ENCODE measurements around the gene LRP10.
"Not testable (repeated sequence)": the region's sequence is repeated elsewhere in the genome, so short reads cannot be mapped to it uniquely, and the experiment has no call there.

Gene LRP10

GRCh38 chr14:22871224-22872032 is at the start of gene LRP10:
TSS of gene LRP10 (plus strand) at chr14:22871740. CDS start at chr14:22872304, 564 bp downstream.
- peak; percentile 90 for DNase-seq (ENCODE audit: extremely low read depth, insufficient read length)
- TF ChIP-seq CTCF (IDR thresholded peaks at IDR 0.05; ENCODE audit: insufficient read depth, low read length, poor library complexity, severe bottlenecking) = no peak
- H3K27me3 ChIP-seq (replicated peaks; ENCODE audit: control insufficient read depth, insufficient read depth, low read length) = no peaks in the 10 kb centered on the region
- peaks cover 18% of the 10 kb centered on the region for H3K36me3 ChIP-seq (ENCODE audit: control insufficient read depth, insufficient read depth, low read length)
- peak within 1 kb of the TSS; percentile 92 for H3K4me3 ChIP-seq (replicated peaks; ENCODE audit: low read depth, low read length)

GRCh38 chr14:22822016-22822570 is 49.4 kb upstream of the LRP10 start:
- H3K4me3 ChIP-seq (replicated peaks; ENCODE audit: low read depth, low read length) = peak overlapping the region; percentile 57
- H3K36me3 ChIP-seq (ENCODE audit: control insufficient read depth, insufficient read depth, low read length) = no peaks in the 10 kb centered on the region
- no peaks in the 10 kb centered on the region for H3K27me3 ChIP-seq (replicated peaks; ENCODE audit: control insufficient read depth, insufficient read depth, low read length)
- DNase-seq (ENCODE audit: extremely low read depth, insufficient read length) = no peak
- TF ChIP-seq CTCF (IDR thresholded peaks at IDR 0.05; ENCODE audit: insufficient read depth, low read length, poor library complexity, severe bottlenecking) = no peak

GRCh38 chr14:22822571-22823098 is 48.9 kb upstream of the LRP10 start:
- DNase-seq (ENCODE audit: extremely low read depth, insufficient read length) = peak; percentile 75
- TF ChIP-seq CTCF (IDR thresholded peaks at IDR 0.05; ENCODE audit: insufficient read depth, low read length, poor library complexity, severe bottlenecking) = peak; percentile 88
- no peaks in the 10 kb centered on the region for H3K36me3 ChIP-seq (ENCODE audit: control insufficient read depth, insufficient read depth, low read length)

GRCh38 chr14:22824711-22825359 is 46.7 kb upstream of the LRP10 start:
- H3K36me3 ChIP-seq (ENCODE audit: control insufficient read depth, insufficient read depth, low read length) = no peaks in the 10 kb centered on the region
- TF ChIP-seq CTCF (IDR thresholded peaks at IDR 0.05; ENCODE audit: insufficient read depth, low read length, poor library complexity, severe bottlenecking) = no peak
- no peaks in the 10 kb centered on the region for H3K27me3 ChIP-seq (replicated peaks; ENCODE audit: control insufficient read depth, insufficient read depth, low read length)
- H3K4me3 ChIP-seq (replicated peaks; ENCODE audit: low read depth, low read length) = no peak overlapping the region
- DNase-seq (ENCODE audit: extremely low read depth, insufficient read length) = no peak

More at GRCh38 chr14:22822571-22823098, 48.9 kb upstream of the LRP10 start:
- Histone ChIP-seq H3K4me3 (replicated peaks; ENCODE audit: low read depth, low read length) (peak overlapping the region; percentile 57), H3K27me3 (replicated peaks; ENCODE audit: control insufficient read depth, insufficient read depth, low read length) (no peaks in the 10 kb centered on the region)

GRCh38 chr14:22829076-22829660 is 42.4 kb upstream of the LRP10 start:
- not testable (repeated sequence) for DNase-seq (ENCODE audit: extremely low read depth, insufficient read length); H3K36me3 ChIP-seq (ENCODE audit: control insufficient read depth, insufficient read depth, low read length); H3K27me3 ChIP-seq (replicated peaks; ENCODE audit: control insufficient read depth, insufficient read depth, low read length)

More at GRCh38 chr14:22829076-22829660, 42.4 kb upstream of the LRP10 start:
- H3K4me3 ChIP-seq (replicated peaks; ENCODE audit: low read depth, low read length) = peak overlapping the region; percentile 80
